Stimulated activated CD8-positive, alpha-beta memory T cell treated with anti-CD3 and anti-CD28 coated beads, Interleukin-4, amount 100 ng/mL, for 4 hours (primary cell): ENCODE results near the gene DOK7.

Experiments
- DNase-seq, 2 donors: peaks; one replicate each; pipeline ENCODE4 v3.0.0-alpha.2; 2020; ENCODE audit warnings: low read depth in 2 of 2, low spot score in 1 of 2

The DOK7 gene

DNA sequence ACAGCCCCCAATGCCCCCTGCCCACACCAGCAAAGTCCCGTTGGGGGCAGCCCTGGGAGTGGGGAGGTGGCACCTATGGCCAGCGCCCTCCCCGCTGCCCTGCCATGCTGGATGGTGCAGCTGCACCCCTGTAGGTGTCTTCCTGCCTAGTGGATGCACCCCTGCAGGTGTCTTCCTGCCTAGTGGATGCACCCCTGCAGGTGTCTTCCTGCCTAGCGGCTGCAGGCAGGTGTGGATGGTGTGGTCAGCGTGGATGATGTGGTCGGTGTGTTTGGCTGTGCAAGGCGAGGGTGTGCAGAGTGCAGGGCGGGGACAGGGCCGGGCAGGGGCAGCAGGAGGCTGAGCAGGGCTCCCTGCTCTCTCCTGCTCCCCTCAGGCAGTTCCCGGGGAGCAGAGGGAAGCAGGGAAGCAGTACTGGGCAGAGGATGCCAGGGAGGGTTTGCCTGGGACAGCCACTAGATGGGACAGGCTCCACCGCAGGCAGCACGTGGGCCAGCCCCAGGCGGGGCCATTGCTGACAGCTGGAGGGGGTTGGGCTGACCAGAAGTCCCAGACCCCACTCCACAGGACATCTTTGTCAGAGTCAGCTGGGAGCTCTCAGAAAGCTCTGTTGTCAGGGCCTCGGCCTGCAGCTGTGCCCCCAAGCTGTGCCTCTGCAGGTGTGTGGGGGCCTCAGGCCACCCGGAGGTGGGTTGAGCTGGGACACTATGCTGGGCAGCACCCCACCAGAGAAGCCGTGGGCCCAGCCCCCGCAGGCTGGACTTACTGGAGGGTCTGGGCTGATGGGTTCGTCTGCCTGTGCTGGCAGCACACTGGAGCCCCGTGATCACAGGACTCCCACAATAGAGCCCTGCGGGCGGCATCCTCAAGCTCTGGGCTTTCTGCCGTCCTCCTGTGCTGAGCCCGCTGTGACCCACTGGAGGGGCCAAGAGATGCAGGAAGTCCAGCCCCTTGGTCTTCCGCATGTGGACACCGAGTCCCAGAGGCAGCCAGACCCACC, 23.7 kb downstream of the DOK7 start:
- no peak for DNase-seq

DNA sequence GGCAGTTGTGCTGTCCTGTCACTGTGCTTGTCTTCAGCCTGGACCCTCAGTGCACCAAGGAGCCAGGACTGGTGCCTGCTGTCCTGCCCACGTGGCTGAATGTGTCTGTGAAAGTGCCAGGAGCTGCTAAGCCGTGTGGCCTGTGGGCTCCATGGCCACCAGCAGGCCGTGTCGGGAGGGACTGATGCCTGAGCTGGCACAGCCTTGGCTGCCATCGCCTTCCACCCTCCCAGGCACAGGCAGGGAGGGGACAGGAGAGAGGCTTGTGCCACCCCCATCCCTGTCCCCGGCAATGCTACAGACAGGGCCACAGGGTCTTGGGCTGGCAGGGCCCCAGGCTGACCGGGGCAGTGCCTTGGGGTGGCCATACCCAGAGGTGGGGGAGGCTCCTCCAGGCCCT, 24.8 kb downstream of the DOK7 start:
- DNase-seq: no peak

DNA sequence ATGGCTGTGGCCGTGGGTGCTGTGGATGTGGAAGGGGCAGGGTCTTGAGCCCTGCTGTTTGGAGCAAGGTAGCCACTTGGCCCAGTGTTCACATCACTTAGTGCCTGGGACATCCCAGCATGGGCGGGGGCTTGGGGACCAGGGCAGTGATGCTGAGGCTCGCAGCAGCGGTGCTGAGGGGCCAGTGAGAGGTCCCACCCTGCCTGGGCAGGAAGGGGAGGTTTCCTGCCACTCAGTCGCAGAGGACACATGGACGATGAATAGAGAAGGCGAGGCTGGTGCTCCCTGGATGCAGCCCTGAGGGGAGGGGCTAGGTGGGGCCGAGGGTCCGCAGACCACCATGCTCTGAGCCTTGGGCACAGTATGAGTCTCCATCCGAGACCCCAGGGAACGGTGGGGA, 25.7 kb downstream of the DOK7 start:
- DNase-seq: no peak

DNA sequence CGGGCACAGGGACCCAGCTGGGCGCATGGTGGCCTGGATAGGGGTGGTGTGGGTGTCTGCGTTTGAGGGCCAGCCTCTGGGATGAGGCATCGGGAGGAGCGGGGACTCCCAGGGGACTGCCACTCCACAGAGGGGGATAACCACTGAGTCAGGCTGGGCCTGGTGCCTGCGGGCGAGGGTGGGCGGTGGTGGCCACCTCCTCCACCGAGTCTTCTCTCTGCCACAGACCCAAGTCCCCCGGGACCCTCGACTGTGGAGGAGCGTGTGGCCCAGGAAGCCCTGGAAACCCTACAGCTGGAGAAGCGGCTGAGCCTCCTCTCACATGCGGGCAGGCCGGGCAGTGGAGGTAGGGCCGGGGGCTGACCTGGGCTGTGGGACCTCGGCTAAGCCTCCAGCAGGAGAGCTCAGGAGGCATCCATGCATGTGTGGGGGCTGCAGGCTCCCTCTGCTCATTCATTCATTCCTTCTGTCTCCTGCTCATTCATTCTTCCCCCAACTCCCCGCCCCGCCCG, 26.4 kb downstream of the DOK7 start:
- no peak for DNase-seq

DNA sequence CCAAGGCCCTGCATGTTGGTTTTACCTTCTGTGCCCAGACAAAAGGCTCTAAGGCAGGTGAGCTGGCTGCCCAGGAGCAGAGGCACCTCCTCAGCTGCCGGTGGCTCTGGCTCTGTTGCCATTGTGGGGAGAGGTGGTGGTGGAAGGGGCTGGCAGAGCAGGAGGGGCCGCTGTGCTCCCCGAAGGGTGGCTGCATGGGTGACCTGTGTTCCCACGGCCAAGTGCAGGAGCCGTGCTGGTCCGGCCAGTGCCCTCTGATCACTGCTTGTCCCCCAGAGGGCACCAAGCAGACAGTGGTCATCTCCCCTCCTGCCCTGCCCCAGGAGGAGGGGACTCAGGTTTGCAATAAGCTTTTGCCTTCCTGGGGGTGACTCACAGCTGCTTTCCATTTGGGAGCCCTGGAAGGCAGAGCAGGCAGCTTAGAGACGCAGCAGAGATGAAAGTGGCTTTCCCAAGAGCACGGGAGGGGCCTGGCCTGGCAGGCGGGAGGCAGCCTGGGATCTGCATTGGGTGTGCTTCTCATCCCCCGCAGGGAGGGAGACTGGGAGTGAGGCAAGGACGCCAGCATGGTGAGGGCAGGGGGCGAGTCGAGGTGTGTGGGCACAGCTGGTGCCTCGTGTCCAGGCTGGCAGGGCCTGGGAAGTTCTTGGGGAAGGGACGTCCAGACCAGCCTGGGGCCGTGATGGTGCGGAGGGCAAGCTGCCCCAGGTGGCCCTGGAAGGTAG, 28.7 kb downstream of the DOK7 start:
- DNase-seq: no peak

DNA sequence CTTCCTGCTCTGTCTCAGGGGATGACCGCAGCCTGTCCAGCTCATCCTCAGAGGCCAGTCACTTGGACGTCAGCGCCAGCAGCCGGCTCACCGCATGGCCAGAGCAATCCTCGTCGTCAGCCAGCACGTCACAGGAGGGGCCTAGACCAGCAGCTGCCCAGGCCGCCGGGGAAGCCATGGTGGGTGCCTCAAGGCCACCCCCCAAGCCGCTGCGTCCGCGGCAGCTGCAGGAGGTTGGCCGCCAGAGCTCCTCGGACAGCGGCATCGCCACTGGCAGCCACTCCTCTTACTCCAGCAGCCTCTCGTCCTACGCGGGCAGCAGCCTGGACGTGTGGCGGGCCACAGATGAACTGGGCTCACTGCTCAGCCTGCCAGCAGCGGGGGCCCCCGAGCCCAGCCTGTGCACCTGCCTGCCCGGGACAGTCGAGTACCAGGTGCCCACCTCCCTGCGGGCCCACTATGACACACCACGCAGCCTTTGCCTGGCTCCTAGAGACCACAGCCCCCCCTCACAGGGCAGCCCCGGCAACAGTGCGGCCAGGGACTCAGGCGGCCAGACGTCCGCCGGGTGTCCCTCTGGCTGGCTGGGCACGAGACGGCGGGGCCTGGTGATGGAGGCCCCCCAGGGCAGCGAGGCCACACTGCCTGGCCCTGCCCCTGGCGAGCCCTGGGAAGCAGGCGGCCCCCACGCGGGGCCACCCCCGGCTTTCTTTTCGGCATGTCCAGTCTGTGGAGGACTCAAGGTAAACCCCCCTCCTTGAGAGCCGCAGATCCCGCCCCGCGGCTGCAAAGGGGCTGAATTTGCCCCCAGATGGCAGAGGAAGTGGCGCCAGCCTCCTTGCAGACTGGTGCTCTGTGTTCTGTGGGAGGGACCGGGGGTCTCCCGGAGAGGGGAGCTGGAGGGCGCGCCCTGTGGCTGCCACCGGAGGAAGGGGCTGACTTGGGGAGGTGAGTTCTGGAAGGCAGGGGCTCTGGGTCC, 29.9 kb downstream of the DOK7 start:
- no peak for DNase-seq

DNA sequence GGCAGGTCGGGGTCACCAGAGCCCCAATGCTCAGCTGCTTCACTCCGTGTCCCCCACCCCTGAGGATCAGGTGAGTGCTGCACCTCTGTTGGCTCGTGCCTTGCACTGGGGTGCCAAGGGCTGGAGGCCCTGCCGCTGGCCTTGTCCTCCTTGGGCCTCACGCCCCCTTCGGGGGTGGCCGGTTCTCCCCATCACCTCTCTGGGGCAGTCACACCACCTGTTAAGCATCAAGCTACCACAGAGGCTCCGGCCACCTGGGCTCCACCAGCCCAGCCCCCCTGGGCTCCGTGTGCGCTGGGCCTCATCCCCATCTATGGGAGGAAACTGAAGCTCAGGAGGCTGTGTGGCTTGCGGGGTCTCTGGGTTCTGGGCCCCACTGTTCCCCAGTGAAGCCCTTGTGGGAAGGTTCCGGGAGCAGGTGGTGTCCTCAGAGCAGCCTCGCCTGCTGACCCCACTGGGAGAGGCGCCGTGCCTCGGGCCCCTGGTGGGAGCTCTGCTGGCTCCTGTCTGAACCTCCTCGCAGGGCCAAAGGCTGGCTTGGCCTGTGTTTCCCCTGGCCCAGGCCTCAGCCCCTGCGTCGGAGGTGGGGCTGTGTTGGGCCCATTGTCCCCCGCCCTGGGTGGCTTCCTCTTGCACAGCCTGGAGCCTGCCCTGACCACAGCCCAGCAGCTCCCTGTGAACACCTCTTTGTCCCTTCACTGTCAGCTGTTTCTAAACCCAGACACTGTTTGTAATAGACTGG, 30.8 kb downstream of the DOK7 start:
- no peak for DNase-seq

DNA sequence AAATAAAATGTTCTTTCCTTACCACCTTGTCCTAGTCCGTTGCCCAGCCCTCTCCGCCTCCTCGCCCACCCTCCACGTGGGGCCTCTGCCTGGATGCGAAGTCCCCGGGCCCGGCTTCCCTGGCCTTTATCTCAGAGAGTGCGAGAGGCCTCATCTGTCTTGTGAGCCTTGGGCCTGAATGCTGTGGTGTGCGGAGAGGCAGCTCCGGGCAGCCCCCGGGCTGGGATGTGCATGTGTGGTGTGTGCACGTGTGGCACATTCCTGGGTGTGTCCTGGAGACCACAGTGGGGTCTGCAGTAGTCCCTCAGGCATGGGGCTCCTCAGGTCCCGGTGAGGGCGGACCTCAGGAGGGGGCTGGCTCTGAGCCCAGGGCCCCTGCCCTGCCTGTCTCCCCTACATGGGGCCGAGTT, 31.4 kb downstream of the DOK7 start:
- DNase-seq: no peak

DNA sequence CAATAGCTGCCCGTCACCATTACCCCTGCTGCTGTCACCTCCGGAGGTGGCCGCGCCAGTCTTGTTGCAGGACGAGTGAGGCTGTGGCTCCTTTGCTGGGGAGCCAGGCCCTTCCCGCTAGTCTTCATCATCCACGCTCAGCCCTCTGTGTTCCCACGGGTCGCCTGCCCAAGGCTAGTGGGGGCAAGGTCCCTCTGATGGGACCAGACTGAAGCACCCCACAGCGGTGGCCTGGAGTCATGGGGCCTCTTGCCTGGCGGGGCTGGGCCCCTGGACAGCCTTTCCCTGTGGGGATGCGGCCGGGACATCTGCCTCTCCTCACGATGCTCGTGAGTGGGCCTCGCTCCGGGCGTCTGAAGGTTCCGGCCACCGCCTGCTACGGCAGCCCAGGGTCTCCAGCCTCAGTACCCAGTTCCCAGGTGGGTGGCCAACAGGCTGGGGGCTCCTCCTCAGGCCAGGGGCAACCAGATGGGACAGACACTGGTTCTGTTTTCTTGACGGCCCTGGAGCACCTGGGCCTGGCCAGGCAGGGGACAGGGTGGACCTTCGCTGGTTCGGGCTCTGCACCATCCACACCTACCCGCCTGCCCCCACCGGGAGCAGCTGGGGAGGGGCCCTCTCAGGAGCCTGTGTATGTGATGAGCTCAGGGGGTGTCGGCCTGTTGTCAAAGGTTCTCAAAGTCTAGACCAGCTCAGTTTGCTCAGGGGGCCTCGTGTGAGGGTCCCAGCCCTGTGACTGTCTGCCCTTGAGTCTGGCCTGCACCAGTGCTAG, 32.3 kb downstream of the DOK7 start:
- no peak for DNase-seq

DNA sequence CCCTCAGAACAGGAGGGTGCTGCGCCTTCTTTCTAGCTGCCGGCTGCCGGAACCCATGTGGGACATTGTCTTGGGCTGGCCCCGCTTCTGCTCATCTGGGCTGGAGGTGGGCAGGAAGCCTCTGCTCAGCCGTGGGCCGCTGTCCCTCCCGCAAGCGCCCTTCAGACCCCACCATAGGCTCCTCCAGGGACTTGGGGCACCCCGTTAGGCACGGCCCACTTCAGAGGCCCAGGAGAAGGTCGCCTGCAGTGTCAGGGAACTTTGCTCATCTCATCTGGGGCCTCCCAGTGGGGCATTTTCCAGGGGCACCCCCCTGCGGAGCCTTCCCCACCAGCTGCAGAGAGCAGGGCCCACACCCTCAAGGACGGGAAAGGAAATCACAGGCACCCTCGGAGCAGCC, 32.9 kb downstream of the DOK7 start:
- no peak for DNase-seq

DNA sequence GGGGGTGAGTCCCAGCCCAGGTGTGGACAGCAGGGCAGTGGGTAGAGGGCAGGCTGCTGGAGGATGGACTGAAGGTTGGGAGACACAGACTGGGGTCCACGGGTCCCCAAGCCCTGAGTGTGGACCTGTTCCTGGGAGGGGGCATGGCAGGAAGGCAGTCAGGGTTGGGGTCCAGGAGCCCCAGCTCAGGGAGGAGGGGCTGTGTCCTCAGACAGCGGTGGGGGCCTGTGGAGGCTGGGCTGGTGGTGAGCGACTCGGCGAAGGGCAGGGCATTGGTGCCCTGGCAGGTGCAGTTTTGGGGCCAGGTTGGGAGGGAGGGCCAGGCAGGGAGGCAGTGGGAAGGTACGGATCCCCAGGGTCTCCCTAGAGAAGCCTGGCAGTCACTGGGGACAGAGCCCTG, 34.0 kb downstream of the DOK7 start:
- DNase-seq: no peak

DNA sequence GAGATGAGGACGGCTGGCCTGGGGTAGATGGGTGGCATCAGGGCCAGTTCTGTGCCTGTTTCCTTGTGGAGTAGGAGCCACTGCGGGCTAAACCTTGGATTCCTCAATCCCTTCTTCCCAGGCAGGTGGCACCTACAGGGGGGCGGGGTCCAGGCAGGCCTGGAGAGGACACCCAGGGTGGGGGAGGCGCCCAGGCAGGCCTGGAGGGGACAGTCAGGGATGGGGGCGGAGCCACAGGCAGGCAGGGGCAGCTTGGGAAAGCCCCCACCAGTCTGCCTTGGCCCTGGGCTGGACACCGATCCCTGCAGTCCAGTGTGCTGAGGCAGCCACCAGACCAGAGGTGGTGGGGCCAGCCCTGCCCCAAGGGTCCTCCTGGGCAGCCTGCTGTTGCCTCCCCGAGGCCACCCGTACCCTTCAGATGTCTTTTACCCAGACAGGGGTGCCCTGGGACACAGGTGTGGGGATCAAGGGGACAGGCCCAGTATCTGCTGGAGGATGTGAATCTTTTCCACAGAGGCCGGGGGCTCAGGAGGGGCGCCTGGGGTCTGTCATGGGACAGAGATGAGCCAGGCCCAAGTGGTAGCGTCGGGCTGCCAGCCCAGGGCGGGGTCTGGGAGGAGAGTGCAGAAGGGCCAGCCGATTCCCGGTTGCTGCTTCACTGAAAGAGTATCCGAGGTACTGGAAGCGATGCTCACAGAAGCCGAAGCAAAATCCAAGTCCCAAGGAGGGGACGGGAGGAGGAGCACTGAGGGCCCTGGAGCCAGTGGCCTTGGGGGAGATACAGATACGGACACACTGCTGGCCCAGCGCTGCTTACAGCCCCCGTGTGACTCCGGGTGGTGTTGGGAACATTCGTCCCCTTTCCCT, 34.6 kb downstream of the DOK7 start:
- DNase-seq: no peak

DNA sequence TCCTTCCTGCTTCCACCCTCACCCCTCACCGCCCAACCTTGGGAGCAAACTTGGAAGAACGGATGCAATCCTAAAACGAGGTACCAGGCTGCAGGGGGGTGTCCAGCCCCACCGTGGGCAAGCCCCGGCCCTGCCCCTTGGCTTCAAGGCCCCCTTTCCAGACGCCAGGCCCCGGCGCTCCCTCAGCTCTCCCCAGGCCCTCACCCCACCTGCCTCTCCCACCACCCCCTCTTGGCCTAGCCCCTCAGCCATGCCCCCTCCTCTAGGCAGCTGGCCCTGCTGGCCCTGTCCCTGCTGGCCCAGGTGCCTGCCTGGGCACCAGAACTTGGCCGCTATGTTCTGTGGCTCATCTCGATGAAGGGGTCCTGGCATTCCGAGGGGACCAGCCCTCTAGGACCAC, 35.3 kb downstream of the DOK7 start:
- no peak for DNase-seq

DNA sequence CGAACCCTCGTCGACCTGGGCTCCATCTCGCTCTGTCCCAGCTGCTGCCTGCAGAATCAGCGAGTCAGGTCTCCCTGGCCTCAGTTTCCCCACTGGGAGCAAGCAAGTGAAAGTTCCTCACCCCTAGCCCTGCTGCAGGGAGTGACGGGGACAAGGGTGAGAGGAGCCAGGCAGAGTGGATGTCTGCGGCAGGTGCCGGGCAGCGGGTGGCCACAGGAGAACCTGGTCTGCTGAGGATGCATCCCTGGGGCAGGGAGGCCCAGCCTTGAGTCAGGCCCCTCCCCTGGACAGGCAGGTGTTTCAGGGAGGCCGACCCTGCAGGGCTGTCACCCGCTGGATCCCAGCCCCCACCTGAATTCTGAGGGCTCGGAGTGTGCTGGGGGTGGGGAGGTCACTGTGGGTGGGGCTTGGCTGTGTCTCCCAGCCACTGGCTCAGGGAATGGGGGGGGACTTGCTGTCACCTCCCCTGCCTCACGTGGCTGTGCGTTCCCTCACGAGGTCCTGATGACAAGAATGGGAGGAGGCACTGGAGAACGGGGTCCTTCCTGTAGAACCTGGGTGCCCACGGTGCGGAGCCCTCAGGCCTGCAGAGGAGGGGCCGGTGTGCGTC, 35.9 kb downstream of the DOK7 start:
- no peak for DNase-seq

DNA sequence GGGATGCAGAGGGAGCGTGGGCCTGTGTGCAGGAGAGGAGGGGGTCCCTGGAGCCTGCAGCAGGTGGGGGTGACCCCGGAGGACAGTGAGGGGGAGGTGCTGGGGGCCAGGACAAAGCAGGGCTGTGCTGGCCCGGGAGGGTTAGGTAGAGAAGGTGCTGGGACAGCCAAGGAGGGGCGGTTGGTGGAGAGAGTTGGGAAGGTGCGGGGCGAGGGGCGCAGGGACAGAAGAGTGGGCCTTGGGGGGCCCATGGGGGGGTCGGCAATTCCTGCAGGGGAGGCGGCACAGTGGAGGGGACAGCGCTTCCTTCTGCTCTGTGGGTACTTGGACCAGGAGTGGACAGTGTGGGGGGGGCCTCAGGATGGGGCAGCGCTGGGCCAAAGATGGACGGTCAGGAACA, 36.6 kb downstream of the DOK7 start:
- no peak for DNase-seq

DNA sequence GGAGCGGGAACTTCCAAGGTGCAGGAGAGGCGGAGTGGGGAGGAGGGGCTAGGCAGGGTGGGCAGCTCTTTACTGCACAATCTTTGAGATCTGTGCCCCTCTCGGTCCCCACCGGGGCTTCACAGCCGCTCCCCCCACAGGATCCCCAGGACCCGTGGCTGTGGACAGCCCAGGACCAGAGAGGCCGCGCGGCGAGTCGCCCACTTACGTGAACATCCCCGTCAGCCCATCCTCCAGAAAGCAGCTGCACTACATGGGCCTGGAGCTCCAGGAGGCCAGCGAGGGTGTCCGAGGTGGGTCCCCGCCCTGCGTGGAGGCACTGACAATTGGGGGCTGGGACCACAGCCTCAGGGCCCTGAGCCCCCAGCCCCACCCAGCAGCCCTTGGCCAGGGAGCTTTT, 37.0 kb downstream of the DOK7 start:
- no peak for DNase-seq

DNA sequence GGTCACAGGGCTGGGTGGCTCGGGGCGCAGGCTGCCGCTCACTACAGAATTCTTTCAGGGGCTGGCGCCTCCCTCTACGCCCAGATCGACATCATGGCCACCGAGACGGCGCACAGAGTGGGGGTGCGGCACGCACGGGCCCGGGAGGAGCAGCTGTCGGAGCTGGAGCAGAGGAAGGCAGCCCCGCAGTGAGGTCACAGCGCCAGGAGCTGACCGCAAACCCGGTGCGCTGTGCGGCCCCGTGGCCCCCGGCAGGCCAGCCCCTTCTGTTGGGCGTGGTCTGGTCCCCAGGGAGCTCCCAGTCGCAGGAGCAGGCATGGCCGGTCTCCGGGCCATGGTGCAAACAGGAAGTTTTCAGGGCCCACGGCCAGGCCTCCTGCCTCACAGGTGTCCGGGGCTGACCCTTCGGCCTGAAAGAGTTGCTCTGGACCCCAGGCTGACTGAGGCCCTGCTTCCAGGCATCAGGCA, 37.6 kb downstream of the DOK7 start:
- no peak for DNase-seq
